Stimulated activated CD4-positive, alpha-beta T cell treated with anti-CD3 and anti-CD28 coated beads, Interleukin-1b, Interleukin-23, amount 100 ng/mL, for 4 hours (primary cell): ENCODE results near the gene SMYD3.
"Not testable (repeated sequence)": the region's sequence is repeated elsewhere in the genome, so short reads cannot be mapped to it uniquely, and the experiment has no call there.

ENCODE experiments used
- DNase-seq, 2 donors: peaks; one replicate each; pipeline ENCODE4 v3.0.0-alpha.2; 2020; ENCODE audit warnings: low read depth in 2 of 2

Gene SMYD3

GRCh38 chr1:246416261-246416660 lies 90.8 kb downstream of the SMYD3 start:
- DNase-seq = no peak

GRCh38 chr1:246415028-246415427 lies 92.1 kb downstream of the SMYD3 start:
- DNase-seq = no peak

GRCh38 chr1:246413430-246413829 lies 93.6 kb downstream of the SMYD3 start:
- no peak for DNase-seq

GRCh38 chr1:246404078-246404477 lies 103.0 kb downstream of the SMYD3 start:
- DNase-seq = no peak

GRCh38 chr1:246398126-246398813 lies 108.8 kb downstream of the SMYD3 start:
- no peak for DNase-seq

GRCh38 chr1:246397046-246397445 lies 110.0 kb downstream of the SMYD3 start:
- no peak for DNase-seq

- DNase-seq = no peak
Observed at GRCh38 chr1:246396322-246396721, 110.8 kb downstream of the SMYD3 start.

- no peak for DNase-seq
Observed at GRCh38 chr1:246394121-246394520, 113.0 kb downstream of the SMYD3 start.

- no peak for DNase-seq
Observed at GRCh38 chr1:246390855-246391254, 116.2 kb downstream of the SMYD3 start.

GRCh38 chr1:246384616-246385015 lies 122.5 kb downstream of the SMYD3 start:
- DNase-seq = no peak

- DNase-seq = no peak
Observed at GRCh38 chr1:246383791-246384190, 123.3 kb downstream of the SMYD3 start.

- DNase-seq = no peak
Observed at GRCh38 chr1:246383239-246383589, 123.9 kb downstream of the SMYD3 start.

GRCh38 chr1:246382589-246383238 lies 124.4 kb downstream of the SMYD3 start:
- no peak for DNase-seq

- DNase-seq = no peak
Observed at GRCh38 chr1:246381452-246381851, 125.6 kb downstream of the SMYD3 start.

- DNase-seq = no peak
Observed at GRCh38 chr1:246377625-246378153, 129.4 kb downstream of the SMYD3 start.

GRCh38 chr1:246373828-246374569 lies 133.1 kb downstream of the SMYD3 start:
- no peak for DNase-seq

GRCh38 chr1:246372559-246372958 lies 134.5 kb downstream of the SMYD3 start:
- DNase-seq = no peak

- no peak for DNase-seq
Observed at GRCh38 chr1:246367041-246367440, 140.0 kb downstream of the SMYD3 start.

- no peak for DNase-seq
Observed at GRCh38 chr1:246365708-246366107, 141.4 kb downstream of the SMYD3 start.

- DNase-seq = no peak
Observed at GRCh38 chr1:246364415-246364941, 142.6 kb downstream of the SMYD3 start.

- DNase-seq = not testable (repeated sequence)
Observed at GRCh38 chr1:246357014-246357598, 150.0 kb downstream of the SMYD3 start.
